Suprapubic skin (tissue), 4 donors: ENCODE measurements around the gene FCSK.

Experiments
- EP300 ChIP-seq: sonication (generic); formaldehyde crosslinking; IDR thresholded peaks from one replicate; pipeline ENCODE4 v1.6.1; 2017; ENCODE audit warnings: antibody characterized with exemption
- POLR2A ChIP-seq, 2 donors: fragments of 450-650 bp; IDR thresholded peaks; one replicate each; pipeline ENCODE4 v1.6.1; 2017; ENCODE audit warnings: antibody characterized with exemption in 2 of 2, mild to moderate bottlenecking in 2 of 2, moderate library complexity in 2 of 2
- POLR2AphosphoS5 ChIP-seq, 3 donors: sonication (generic); formaldehyde crosslinking; IDR thresholded peaks; one replicate each; pipeline ENCODE4 v1.6.1; 2017; ENCODE audit warnings: antibody characterized with exemption in 3 of 3
- TF ChIP-seq, protein P1 (sequence below), 2 donors: fragments of 200-600 bp in 1 of 2; fragments of 450-650 bp in 1 of 2; sonication (generic) in 1 of 2; IDR thresholded peaks; one replicate each; pipeline ENCODE4 v1.5.1; 2016 to 2019; ENCODE audit warnings: antibody characterized with exemption in 2 of 2, mild to moderate bottlenecking in 1 of 2, moderate library complexity in 1 of 2

DNA sequence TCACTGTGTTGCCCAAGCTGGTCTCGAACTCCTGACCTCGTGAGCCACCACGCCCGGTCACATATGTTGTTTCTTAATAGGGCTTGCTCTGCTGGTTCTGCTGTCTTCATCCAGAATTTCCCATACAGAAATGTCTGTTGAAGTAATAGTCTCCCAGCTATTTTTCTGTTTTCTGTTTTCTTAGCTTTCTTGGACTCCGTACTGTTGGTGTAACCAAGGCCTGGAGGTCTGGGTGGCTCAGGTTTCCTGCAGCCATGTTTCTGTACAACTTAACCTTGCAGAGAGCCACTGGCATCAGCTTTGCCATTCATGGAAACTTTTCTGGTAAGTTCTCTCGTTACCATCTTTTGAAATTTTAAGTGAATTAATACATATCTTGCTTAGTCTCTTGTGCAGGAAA, 72.0 kb downstream of the FCSK start:
- TF ChIP-seq EP300 (no peak), POLR2A (IDR thresholded peaks at IDR 0.05) (no peak), POLR2AphosphoS5 (IDR thresholded peaks at IDR 0.05) (no peak)
- TF ChIP-seq, protein P1, sequence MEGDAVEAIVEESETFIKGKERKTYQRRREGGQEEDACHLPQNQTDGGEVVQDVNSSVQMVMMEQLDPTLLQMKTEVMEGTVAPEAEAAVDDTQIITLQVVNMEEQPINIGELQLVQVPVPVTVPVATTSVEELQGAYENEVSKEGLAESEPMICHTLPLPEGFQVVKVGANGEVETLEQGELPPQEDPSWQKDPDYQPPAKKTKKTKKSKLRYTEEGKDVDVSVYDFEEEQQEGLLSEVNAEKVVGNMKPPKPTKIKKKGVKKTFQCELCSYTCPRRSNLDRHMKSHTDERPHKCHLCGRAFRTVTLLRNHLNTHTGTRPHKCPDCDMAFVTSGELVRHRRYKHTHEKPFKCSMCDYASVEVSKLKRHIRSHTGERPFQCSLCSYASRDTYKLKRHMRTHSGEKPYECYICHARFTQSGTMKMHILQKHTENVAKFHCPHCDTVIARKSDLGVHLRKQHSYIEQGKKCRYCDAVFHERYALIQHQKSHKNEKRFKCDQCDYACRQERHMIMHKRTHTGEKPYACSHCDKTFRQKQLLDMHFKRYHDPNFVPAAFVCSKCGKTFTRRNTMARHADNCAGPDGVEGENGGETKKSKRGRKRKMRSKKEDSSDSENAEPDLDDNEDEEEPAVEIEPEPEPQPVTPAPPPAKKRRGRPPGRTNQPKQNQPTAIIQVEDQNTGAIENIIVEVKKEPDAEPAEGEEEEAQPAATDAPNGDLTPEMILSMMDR (IDR thresholded peaks at IDR 0.05), result no peak
